Measurements from ENCODE around the gene CUX1. TPM values are rescaled to one million over a fixed set of nuclear protein-coding genes. Genes with fewer than 3 reads are reported as not detected.
A peak's percentile ranks its signal among the peaks of the same experiment; 100 is the strongest.
"Not testable (repeated sequence)": the region's sequence is repeated elsewhere in the genome, so short reads cannot be mapped to it uniquely, and the experiment has no call there.

The CUX1 gene
- total RNA-seq, 2 donors from 2014 or later: 87.6 to 120 TPM

- intact Hi-C loops (cut with DNase I): no loop called here
- no peak for DNase-seq (ENCODE audit: low spot score)
Observed at GRCh38 chr7:102300643-102301221, 483.3 kb downstream of the CUX1 start.

GRCh38 chr7:102301367-102301766, 483.9 kb downstream of the CUX1 start:
- DNase-seq (ENCODE audit: low spot score); intact Hi-C loops (cut with DNase I): not testable (repeated sequence)

- DNase-seq (ENCODE audit: low spot score): no peak
- intact Hi-C loops (cut with DNase I): no loop called here
Observed at GRCh38 chr7:102302025-102302424, 484.6 kb downstream of the CUX1 start.

GRCh38 chr7:102303669-102304422, 486.4 kb downstream of the CUX1 start:
- no peak for DNase-seq (ENCODE audit: low spot score)
- intact Hi-C loops (cut with DNase I): no loop called here

GRCh38 chr7:102304668-102305067, 487.2 kb downstream of the CUX1 start:
- DNase-seq (ENCODE audit: low spot score): no peak
- intact Hi-C loops (cut with DNase I): no loop called here

GRCh38 chr7:102305414-102306268, 488.2 kb downstream of the CUX1 start:
- intact Hi-C loops (cut with DNase I): no loop called here
- DNase-seq (ENCODE audit: low spot score): no peak

GRCh38 chr7:102306916-102307677, 489.7 kb downstream of the CUX1 start:
- DNase-seq (ENCODE audit: low spot score): no peak

GRCh38 chr7:102310414-102310815, 493.0 kb downstream of the CUX1 start:
- intact Hi-C loops (cut with DNase I): loop anchor here in 1 of 2 donors (5.0 kb wide), 1 partner anchor 878 kb away; no protein-coding TSS in a partner anchor
- no peak for DNase-seq (ENCODE audit: low spot score)

More at GRCh38 chr7:102306916-102307677, 489.7 kb downstream of the CUX1 start:
- intact Hi-C loops (cut with DNase I): no loop called here

- DNase-seq (ENCODE audit: low spot score): no peak
- intact Hi-C loops (cut with DNase I): loop anchor here in 1 of 2 donors (2.0 to 5.0 kb wide), 2 partner anchors 54 to 880 kb away; no protein-coding TSS in a partner anchor
Observed at GRCh38 chr7:102312317-102312716, 494.9 kb downstream of the CUX1 start.

GRCh38 chr7:102313997-102314780, 496.8 kb downstream of the CUX1 start:
- intact Hi-C loops (cut with DNase I): loop anchor here in 1 of 2 donors (2.0 to 5.0 kb wide), 2 partner anchors 55 to 882 kb away; no protein-coding TSS in a partner anchor
- peak; percentile 67 for DNase-seq (ENCODE audit: low spot score)

- DNase-seq (ENCODE audit: low spot score): peak; percentile 77
- intact Hi-C loops (cut with DNase I): no loop called here
Observed at GRCh38 chr7:102317231-102318059, 500.0 kb downstream of the CUX1 start.

- intact Hi-C loops (cut with DNase I): no loop called here
- DNase-seq (ENCODE audit: low spot score): peak; percentile 72
Observed at GRCh38 chr7:102318482-102318971, 501.1 kb downstream of the CUX1 start.

- intact Hi-C loops (cut with DNase I): no loop called here
- no peak for DNase-seq (ENCODE audit: low spot score)
Observed at GRCh38 chr7:102319671-102320070, 502.2 kb downstream of the CUX1 start.

GRCh38 chr7:102320181-102320580, 502.8 kb downstream of the CUX1 start:
- no peak for DNase-seq (ENCODE audit: low spot score)
- intact Hi-C loops (cut with DNase I): no loop called here

GRCh38 chr7:102320601-102321350, 503.4 kb downstream of the CUX1 start:
- intact Hi-C loops (cut with DNase I): no loop called here
- no peak for DNase-seq (ENCODE audit: low spot score)

- DNase-seq (ENCODE audit: low spot score): no peak
- intact Hi-C loops (cut with DNase I): no loop called here
Observed at GRCh38 chr7:102321351-102322201, 504.1 kb downstream of the CUX1 start.
